Endothelial cell of umbilical vein (primary cell): ENCODE measurements around the gene PAX5. TPM values are rescaled to one million over a fixed set of nuclear protein-coding genes. Genes with fewer than 3 reads are reported as not detected.

ENCODE experiments used
- BruUV-seq: library from RNA; stranded (reverse); fragments of 400-500 nt; replicated peaks from 2 replicates; lab custom pipeline; 2021; lab: Mats Ljungman, UMichigan
- CTCF ChIA-PET: fragments of 300-600, 350-600 bp; sonication (Branson Sonifier 250); formaldehyde crosslinking; loops from one replicate; lab custom pipeline; 2021; ENCODE audit warnings: antibody characterized with exemption, inconsistent platforms; lab: Charles Lee
- POLR2A ChIA-PET: fragments of 300-600, 350-600 bp; sonication (Branson Sonifier 250); formaldehyde crosslinking; loops from one replicate; lab custom pipeline; 2021; ENCODE audit warnings: antibody characterized with exemption, inconsistent platforms; lab: Charles Lee
- DNase-seq: peaks from one replicate; pipeline ENCODE4 v3.0.0-alpha.2; 2011; ENCODE audit warnings: low read depth, low spot score
- FAIRE-seq: peaks from 2 replicates; lab custom pipeline; 2011; peaks lifted over from hg19 to GRCh38; lab: Jason Lieb, UNC
- H2AFZ ChIP-seq: 2 replicates; pipeline ENCODE4 v1.6.0; 2012; ENCODE audit warnings: low read depth, low read length, control low read depth, inconsistent platforms
- H3K27ac ChIP-seq: 2 replicates; pipeline ENCODE4 v1.5.1; 2011; ENCODE audit warnings: low read depth, mild to moderate bottlenecking, control low read depth, low read length, moderate library complexity; ENCODE audit not compliant: insufficient read depth
- H3K27me3 ChIP-seq, 2 experiments: 2 replicates each; pipeline versions ENCODE4 v1.6.0 to v1.6.1; 2011; ENCODE audit warnings: low read length in 2 of 2, mixed read lengths in 1 of 2; ENCODE audit not compliant: control insufficient read depth in 2 of 2, insufficient read depth in 2 of 2
- H3K36me3 ChIP-seq, 2 experiments: 2 replicates in 1 of 2; 3 replicates in 1 of 2; pipeline ENCODE4 v1.5.1; 2011; ENCODE audit warnings: low read length in 2 of 2, mild to moderate bottlenecking in 1 of 2, moderate library complexity in 1 of 2; ENCODE audit not compliant: control insufficient read depth in 2 of 2, insufficient read depth in 2 of 2; ENCODE audit errors: extremely low read depth in 1 of 2
- H3K4me1 ChIP-seq: 3 replicates; pipeline ENCODE4 v1.5.1; 2011; ENCODE audit warnings: mild to moderate bottlenecking, low read length; ENCODE audit not compliant: control insufficient read depth, insufficient read depth; ENCODE audit errors: extremely low read depth
- H3K4me2 ChIP-seq: 2 replicates; pipeline ENCODE4 v1.6.1; 2011; ENCODE audit warnings: low read length, control low read depth, mixed read lengths; ENCODE audit not compliant: insufficient read depth
- H3K4me3 ChIP-seq, 3 experiments: fragments of 200-600 bp in 1 of 3; sonication (generic), shearing (Covaris generic) in 1 of 3; replicated peaks in 1 of 3; 2 replicates each; pipeline ENCODE4 v1.5.1; 2011 to 2016; ENCODE audit warnings: control low read depth in 3 of 3, low read length in 3 of 3, mild to moderate bottlenecking in 2 of 3, inconsistent platforms in 1 of 3, low read depth in 1 of 3, moderate library complexity in 1 of 3; ENCODE audit not compliant: insufficient read depth in 1 of 3
- H3K79me2 ChIP-seq: 2 replicates; pipeline ENCODE4 v1.6.0; 2012; ENCODE audit warnings: low read length, inconsistent platforms; ENCODE audit not compliant: control insufficient read depth, insufficient read depth
- H3K9ac ChIP-seq: replicated peaks from 2 replicates; pipeline ENCODE3; 2011; ENCODE audit warnings: low read length, control low read depth; ENCODE audit not compliant: insufficient read depth; ENCODE audit errors: extremely low read depth
- H3K9me1 ChIP-seq: replicated peaks from 3 replicates; pipeline ENCODE4 v1.6.0; 2011; ENCODE audit warnings: mild to moderate bottlenecking, low read length; ENCODE audit not compliant: control insufficient read depth, insufficient read depth; ENCODE audit errors: extremely low read depth
- H3K9me3 ChIP-seq: replicated peaks from 2 replicates; pipeline ENCODE4 v1.5.1; 2012; ENCODE audit warnings: low read length, inconsistent platforms; ENCODE audit not compliant: control insufficient read depth, insufficient read depth
- H4K20me1 ChIP-seq: replicated peaks from 2 replicates; pipeline ENCODE3; 2011; ENCODE audit warnings: mild to moderate bottlenecking, low read length; ENCODE audit not compliant: control insufficient read depth, insufficient read depth; ENCODE audit errors: extremely low read depth
- EZH2 ChIP-seq: IDR thresholded peaks from 2 replicates; pipeline ENCODE4 v1.6.1; 2012; ENCODE audit warnings: borderline replicate concordance, low read depth, mild to moderate bottlenecking, moderate library complexity, low read length, inconsistent platforms; ENCODE audit not compliant: severe bottlenecking
- FOS ChIP-seq: IDR thresholded peaks from 2 replicates; pipeline ENCODE4 v1.6.1; 2011; ENCODE audit warnings: mild to moderate bottlenecking, low read length, moderate library complexity, borderline replicate concordance; ENCODE audit not compliant: insufficient read depth
- GATA2 ChIP-seq: IDR thresholded peaks from 2 replicates; pipeline ENCODE4 v1.7.0; 2011; ENCODE audit warnings: low read depth, mild to moderate bottlenecking, moderate library complexity, mixed read lengths, low read length; ENCODE audit not compliant: insufficient read length, insufficient read depth
- JUN ChIP-seq: IDR thresholded peaks from 2 replicates; pipeline ENCODE4 v1.6.1; 2011; ENCODE audit warnings: borderline replicate concordance, low read depth; ENCODE audit not compliant: insufficient read length, insufficient read depth
- MYC ChIP-seq: IDR thresholded peaks from one replicate; pipeline ENCODE4 v1.6.1; 2011; ENCODE audit warnings: mild to moderate bottlenecking, low read depth, low read length
- POLR2A ChIP-seq: IDR thresholded peaks from 2 replicates; pipeline ENCODE4 v1.6.1; 2012; ENCODE audit warnings: low read depth, mild to moderate bottlenecking, control low read depth, low read length
- POLR2AphosphoS5 ChIP-seq: IDR thresholded peaks from 2 replicates; pipeline ENCODE4 v1.6.1; 2012; ENCODE audit warnings: low read depth, mild to moderate bottlenecking, control low read depth, low read length, moderate library complexity; ENCODE audit not compliant: insufficient read depth
- dilution Hi-C: fragments of 300-500 bp; cut with MboI; formaldehyde crosslinking; loops from one replicate; pipeline ENCODE4 v1.15.0; 2019; ENCODE audit warnings: low sequenced_read_pairs; ENCODE audit not compliant: extremely low pct_ligation_motif_present
- intact Hi-C: fragments of 100-400 bp; cut with micrococcal nuclease; formaldehyde crosslinking; loops from one replicate; pipeline ENCODE4 v1.10.0; 2022
- polyA plus RNA-seq, 4 experiments: library from polyadenylated mRNA; depleted of rRNA in 3 of 4; stranded (reverse) in 3 of 4; unstranded in 1 of 4; fragments of >200 nt; gene quantifications; 2 replicates each; pipeline versions ENCODE4 v1.2.1 to v1.2.3, GENCODE V29; 2011 to 2012; ENCODE audit warnings: missing spikeins in 1 of 4
- total RNA-seq: library from RNA; stranded (reverse); gene quantifications from 2 replicates; pipeline ENCODE4 v1.2.3, GENCODE V29; 2021
- TF ChIP-seq, protein P1 (sequence below), 2 donors: IDR thresholded peaks; 1 replicate in 1 of 2; 2 replicates in 1 of 2; pipeline ENCODE4 v1.5.1; 2011; ENCODE audit warnings: low read length in 2 of 2, mild to moderate bottlenecking in 2 of 2, moderate library complexity in 2 of 2, control low read depth in 1 of 2, inconsistent platforms in 1 of 2, low read depth in 1 of 2; ENCODE audit not compliant: insufficient read depth in 1 of 2; ENCODE audit errors: extremely low read depth in 1 of 2
- TF ChIP-seq, protein P2 (sequence below): IDR thresholded peaks from 2 replicates; pipeline ENCODE4 v1.6.1; 2011; ENCODE audit not compliant: insufficient read depth, insufficient read length

PAX5 gene
- total and polyA plus RNA-seq, 2 donors (not counting 3 experiments of a cell fraction or from before 2014, with no cell fraction given): not detected

DNA sequence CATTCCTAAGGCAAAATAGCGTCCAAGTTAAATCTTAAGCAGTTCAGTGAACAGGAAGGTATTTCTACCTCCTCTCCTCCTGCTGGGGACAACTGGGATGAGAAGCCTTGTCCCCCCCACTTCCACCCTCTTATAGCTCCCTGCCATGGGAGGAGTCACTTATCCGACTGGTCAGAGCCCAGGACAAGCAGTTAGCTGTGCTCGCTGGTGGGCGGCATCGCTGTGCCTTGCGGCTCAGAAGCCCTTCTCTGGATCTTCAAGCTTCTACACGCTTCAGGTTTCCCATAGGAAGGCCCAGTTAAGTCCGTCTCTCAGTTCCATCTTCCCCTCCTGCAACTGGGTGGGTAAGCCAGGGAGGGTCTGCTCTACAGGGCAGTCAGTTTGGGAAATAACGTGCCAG is 77.2 kb downstream of the PAX5 start:
- Histone ChIP-seq H3K9me3 (no peaks in the 10 kb centered on the region), H3K27ac (no peak overlapping the region), H3K4me1 (no peaks in the 10 kb centered on the region), H3K36me3 (no peaks in the 10 kb centered on the region), H3K9ac (no peak overlapping the region), H3K4me3 (no peak overlapping the region), H3K27me3 (peaks cover 25 to 27% of the 10 kb centered on the region in 2 experiments), H3K9me1 (no peaks in the 10 kb centered on the region), H2AFZ (no peak overlapping the region), H4K20me1 (no peaks in the 10 kb centered on the region), H3K79me2 (no peaks in the 10 kb centered on the region), H3K4me2 (no peak overlapping the region)
- dilution Hi-C loops: no loop called here
- TF ChIP-seq, protein P1, sequence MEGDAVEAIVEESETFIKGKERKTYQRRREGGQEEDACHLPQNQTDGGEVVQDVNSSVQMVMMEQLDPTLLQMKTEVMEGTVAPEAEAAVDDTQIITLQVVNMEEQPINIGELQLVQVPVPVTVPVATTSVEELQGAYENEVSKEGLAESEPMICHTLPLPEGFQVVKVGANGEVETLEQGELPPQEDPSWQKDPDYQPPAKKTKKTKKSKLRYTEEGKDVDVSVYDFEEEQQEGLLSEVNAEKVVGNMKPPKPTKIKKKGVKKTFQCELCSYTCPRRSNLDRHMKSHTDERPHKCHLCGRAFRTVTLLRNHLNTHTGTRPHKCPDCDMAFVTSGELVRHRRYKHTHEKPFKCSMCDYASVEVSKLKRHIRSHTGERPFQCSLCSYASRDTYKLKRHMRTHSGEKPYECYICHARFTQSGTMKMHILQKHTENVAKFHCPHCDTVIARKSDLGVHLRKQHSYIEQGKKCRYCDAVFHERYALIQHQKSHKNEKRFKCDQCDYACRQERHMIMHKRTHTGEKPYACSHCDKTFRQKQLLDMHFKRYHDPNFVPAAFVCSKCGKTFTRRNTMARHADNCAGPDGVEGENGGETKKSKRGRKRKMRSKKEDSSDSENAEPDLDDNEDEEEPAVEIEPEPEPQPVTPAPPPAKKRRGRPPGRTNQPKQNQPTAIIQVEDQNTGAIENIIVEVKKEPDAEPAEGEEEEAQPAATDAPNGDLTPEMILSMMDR (IDR thresholded peaks at IDR 0.05; ENCODE audit: extremely low read depth in 1 of 2, insufficient read depth in 1 of 2, low read depth in 1 of 2, low read length in 2 of 2): no peak
- no peak for TF ChIP-seq POLR2A
- TF ChIP-seq JUN: no peak
- no peak for TF ChIP-seq MYC
- no peak for TF ChIP-seq GATA2
- TF ChIP-seq, protein P2, sequence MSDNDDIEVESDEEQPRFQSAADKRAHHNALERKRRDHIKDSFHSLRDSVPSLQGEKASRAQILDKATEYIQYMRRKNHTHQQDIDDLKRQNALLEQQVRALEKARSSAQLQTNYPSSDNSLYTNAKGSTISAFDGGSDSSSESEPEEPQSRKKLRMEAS: no peak
- CTCF ChIA-PET: interaction anchor here (1.4 kb wide), 1 partner anchor 39 kb away, joined by 3 read pairs; no protein-coding TSS in a partner anchor
- DNase-seq (no peak), FAIRE-seq (no peak)
- POLR2A ChIA-PET: no interaction called here
- no TSS peak for BruUV-seq
- intact Hi-C loops: no loop called here

DNA sequence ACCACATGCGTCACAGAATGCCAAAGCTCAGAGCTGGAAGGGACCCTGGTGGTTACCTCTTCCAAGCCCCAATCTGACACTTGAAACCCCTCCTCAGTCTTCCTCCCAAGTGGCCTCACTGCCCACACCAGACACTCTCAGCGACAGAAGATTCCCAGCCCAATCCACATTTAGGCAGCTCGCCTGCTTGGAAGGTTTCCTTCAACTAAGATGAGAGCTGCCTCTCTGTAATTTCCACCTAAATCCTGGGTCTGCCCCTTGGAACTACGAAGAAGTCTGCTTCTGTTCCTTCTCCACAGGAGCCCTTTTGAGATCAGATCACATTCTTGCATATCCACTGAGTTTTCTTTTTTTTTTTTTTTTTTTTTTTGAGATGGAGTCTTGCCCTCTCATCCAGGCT is 83.7 kb downstream of the PAX5 start:
- TF ChIP-seq FOS (no peak), EZH2 (no peak), JUN (no peak), POLR2A (no peak), MYC (no peak), GATA2 (no peak), POLR2AphosphoS5 (no peak)
- TF ChIP-seq, protein P1 (IDR thresholded peaks at IDR 0.05; ENCODE audit: extremely low read depth in 1 of 2, insufficient read depth in 1 of 2, low read depth in 1 of 2, low read length in 2 of 2): no peak
- TF ChIP-seq, protein P2: no peak
- Histone ChIP-seq H3K36me3 (no peaks in the 10 kb centered on the region), H2AFZ (no peak overlapping the region), H3K9me1 (no peaks in the 10 kb centered on the region), H3K9ac (no peak overlapping the region), H3K9me3 (no peaks in the 10 kb centered on the region), H3K27ac (no peak overlapping the region), H3K4me1 (no peaks in the 10 kb centered on the region), H3K79me2 (no peaks in the 10 kb centered on the region), H3K4me3 (no peak overlapping the region), H4K20me1 (no peaks in the 10 kb centered on the region), H3K4me2 (no peak overlapping the region), H3K27me3 (peaks cover 13 to 17% of the 10 kb centered on the region in 2 experiments)
- DNase-seq: no peak
- intact Hi-C loops: no loop called here
- dilution Hi-C loops: no loop called here
- ChIA-PET CTCF (interaction anchor here (1.1 to 1.6 kb wide), 2 partner anchors 9 to 222 kb away, joined by 3 to 4 read pairs; no protein-coding TSS in a partner anchor), POLR2A (no interaction called here)
- no peak for FAIRE-seq
- BruUV-seq: no TSS peak
